ENCODE measurements around the gene CADM1.

Gene CADM1

DNA sequence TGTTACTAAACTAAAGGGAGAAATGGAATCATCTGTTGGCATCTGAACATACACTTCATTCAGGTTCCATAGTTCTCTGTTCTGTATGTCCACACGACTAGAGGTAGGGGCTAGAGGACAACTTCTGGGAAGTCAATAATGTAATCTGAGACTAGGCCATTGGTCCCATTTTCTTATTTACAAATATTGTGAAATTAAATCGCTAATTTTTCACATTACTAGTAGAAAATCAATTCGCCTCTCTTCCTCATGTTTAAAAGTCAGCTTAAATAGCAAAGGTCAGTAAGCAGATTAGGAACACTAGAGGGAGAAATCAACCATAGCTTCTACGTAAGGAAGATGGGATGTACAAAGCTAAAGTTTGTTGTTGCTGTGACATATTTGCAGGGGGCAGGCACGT lies 59.7 kb downstream of the CADM1 start:
- Histone ChIP-seq H3K9ac (ENCODE audit: low read length) (no peak overlapping the region), H3K9me3 (ENCODE audit: insufficient read depth, low read length) (peaks cover 18% of the 10 kb centered on the region), H2AFZ (ENCODE audit: low read depth, low read length) (no peak overlapping the region), H3K36me3 (replicated peaks; ENCODE audit: low read depth, low read length) (peaks cover 5% of the 10 kb centered on the region), H3K4me3 (ENCODE audit: low read length) (no peak overlapping the region), H3K79me2 (ENCODE audit: low read length) (no peaks in the 10 kb centered on the region), H3K4me2 (ENCODE audit: low read length) (no peak overlapping the region), H3K4me1 (ENCODE audit: low read length) (peaks cover under 1% of the 10 kb centered on the region; the same call in 1 of the 2 replicates), H3K27ac (ENCODE audit: low read length) (no peak overlapping the region), H4K20me1 (ENCODE audit: insufficient read depth, low read length) (no peaks in the 10 kb centered on the region), H3K27me3 (ENCODE audit: low read depth, low read length) (peaks cover 3% of the 10 kb centered on the region; the same call in 1 of the 2 replicates)
- TF ChIP-seq EZH2phosphoT487 (IDR thresholded peaks at IDR 0.05; ENCODE audit: low read depth), result no peak
- TF ChIP-seq, protein P1, sequence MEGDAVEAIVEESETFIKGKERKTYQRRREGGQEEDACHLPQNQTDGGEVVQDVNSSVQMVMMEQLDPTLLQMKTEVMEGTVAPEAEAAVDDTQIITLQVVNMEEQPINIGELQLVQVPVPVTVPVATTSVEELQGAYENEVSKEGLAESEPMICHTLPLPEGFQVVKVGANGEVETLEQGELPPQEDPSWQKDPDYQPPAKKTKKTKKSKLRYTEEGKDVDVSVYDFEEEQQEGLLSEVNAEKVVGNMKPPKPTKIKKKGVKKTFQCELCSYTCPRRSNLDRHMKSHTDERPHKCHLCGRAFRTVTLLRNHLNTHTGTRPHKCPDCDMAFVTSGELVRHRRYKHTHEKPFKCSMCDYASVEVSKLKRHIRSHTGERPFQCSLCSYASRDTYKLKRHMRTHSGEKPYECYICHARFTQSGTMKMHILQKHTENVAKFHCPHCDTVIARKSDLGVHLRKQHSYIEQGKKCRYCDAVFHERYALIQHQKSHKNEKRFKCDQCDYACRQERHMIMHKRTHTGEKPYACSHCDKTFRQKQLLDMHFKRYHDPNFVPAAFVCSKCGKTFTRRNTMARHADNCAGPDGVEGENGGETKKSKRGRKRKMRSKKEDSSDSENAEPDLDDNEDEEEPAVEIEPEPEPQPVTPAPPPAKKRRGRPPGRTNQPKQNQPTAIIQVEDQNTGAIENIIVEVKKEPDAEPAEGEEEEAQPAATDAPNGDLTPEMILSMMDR (IDR thresholded peaks at IDR 0.05; ENCODE audit: low read depth, low read length), result no peak

DNA sequence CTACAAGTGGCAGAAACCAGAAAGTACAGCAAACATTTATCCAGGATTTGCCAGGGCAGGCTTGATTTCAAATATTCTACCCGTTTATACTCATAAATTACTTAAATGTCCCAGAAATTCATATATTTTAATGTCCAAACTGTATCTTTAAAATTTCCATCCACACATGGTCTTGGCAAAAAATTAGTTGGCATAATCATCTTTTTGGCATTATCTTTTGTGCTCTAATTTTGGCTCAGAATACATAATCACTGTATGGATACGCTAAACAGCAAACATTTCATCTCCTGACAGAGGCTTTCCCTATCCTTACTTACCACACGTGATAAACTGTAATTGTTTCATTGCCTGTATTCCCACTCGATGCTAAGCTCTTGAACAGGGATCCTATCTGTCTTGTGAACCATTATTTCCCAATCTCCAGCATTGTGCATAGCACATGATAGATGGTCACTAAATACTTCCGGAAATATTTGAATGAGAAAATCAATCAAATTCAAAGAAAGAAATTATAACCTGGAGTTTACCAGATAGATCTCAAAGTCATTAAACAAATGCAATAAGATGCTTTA lies 64.2 kb downstream of the CADM1 start:
- peaks cover 4% of the 10 kb centered on the region; the same call in 1 of the 2 replicates for H3K27me3 ChIP-seq (ENCODE audit: low read depth, low read length)
- H3K4me1 ChIP-seq (ENCODE audit: low read length), result peaks cover 24% of the 10 kb centered on the region
- no peaks in the 10 kb centered on the region for H3K9me3 ChIP-seq (ENCODE audit: insufficient read depth, low read length)
- no peaks in the 10 kb centered on the region for H4K20me1 ChIP-seq (ENCODE audit: insufficient read depth, low read length)
- no peaks in the 10 kb centered on the region for H3K36me3 ChIP-seq (replicated peaks; ENCODE audit: low read depth, low read length)
- no peak overlapping the region for H3K4me3 ChIP-seq (ENCODE audit: low read length)
- H3K79me2 ChIP-seq (ENCODE audit: low read length), result no peaks in the 10 kb centered on the region
- no peak overlapping the region for H3K4me2 ChIP-seq (ENCODE audit: low read length)
- H2AFZ ChIP-seq (ENCODE audit: low read depth, low read length), result no peak overlapping the region
- H3K9ac ChIP-seq (ENCODE audit: low read length), result no peak overlapping the region
- no peak overlapping the region for H3K27ac ChIP-seq (ENCODE audit: low read length)
- no peak for TF ChIP-seq EZH2phosphoT487 (IDR thresholded peaks at IDR 0.05; ENCODE audit: low read depth)
- TF ChIP-seq, protein P1 (IDR thresholded peaks at IDR 0.05; ENCODE audit: low read depth, low read length), result no peak

GRCh38 chr11:115439385-115439784 lies 64.8 kb downstream of the CADM1 start:
- no peaks in the 10 kb centered on the region for H3K36me3 ChIP-seq (replicated peaks; ENCODE audit: low read depth, low read length)
- H3K27me3 ChIP-seq (ENCODE audit: low read depth, low read length), result peaks cover 4% of the 10 kb centered on the region; the same call in 1 of the 2 replicates
- no peak overlapping the region for H3K9ac ChIP-seq (ENCODE audit: low read length)
- TF ChIP-seq, protein P1 (IDR thresholded peaks at IDR 0.05; ENCODE audit: low read depth, low read length), result no peak
- no peak for TF ChIP-seq EZH2phosphoT487 (IDR thresholded peaks at IDR 0.05; ENCODE audit: low read depth)
- H3K27ac ChIP-seq (ENCODE audit: low read length), result no peak overlapping the region
- peak overlapping the region; percentile 20; the same call in 1 of the 2 replicates for H3K4me2 ChIP-seq (ENCODE audit: low read length)
- no peaks in the 10 kb centered on the region for H4K20me1 ChIP-seq (ENCODE audit: insufficient read depth, low read length)
- no peaks in the 10 kb centered on the region for H3K9me3 ChIP-seq (ENCODE audit: insufficient read depth, low read length)
- 0 out of 2 replicates have a peak overlapping the region, but pooled peaks have one; percentile 5 for H2AFZ ChIP-seq (ENCODE audit: low read depth, low read length)
- H3K79me2 ChIP-seq (ENCODE audit: low read length), result no peaks in the 10 kb centered on the region
- H3K4me1 ChIP-seq (ENCODE audit: low read length), result peaks cover 24% of the 10 kb centered on the region
- no peak overlapping the region for H3K4me3 ChIP-seq (ENCODE audit: low read length)

DNA sequence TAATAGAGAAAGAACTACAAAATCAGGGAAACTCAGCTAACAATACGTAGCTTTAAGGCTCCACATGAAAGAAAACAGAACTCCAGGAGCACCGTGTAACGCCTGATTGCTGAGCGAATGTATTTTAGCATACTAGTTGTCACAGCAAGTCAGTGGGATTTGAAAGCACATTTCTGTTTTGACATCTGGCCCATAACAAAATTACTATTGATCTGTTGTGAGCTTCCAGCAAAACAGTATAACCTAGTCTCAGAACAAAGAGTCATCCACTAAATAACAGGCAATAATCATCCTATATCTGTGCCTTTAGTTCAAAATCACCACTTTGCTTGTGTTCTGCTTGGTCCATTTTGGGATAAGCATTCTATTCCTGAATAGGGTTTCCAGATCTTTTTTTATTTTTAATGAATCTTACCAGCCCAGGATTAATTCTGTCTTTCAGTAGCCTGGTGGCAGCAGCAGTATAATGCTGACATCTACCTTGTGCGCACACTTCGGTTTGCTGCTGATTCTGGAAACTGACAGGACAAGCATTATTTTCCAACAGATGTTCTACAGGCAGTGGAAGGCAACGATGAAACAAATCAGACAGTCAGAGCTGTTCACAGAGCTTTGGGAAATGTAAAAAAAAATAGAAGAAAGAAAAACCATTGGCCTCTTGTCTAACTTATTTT lies 66.2 kb downstream of the CADM1 start:
- no peak overlapping the region for H3K9ac ChIP-seq (ENCODE audit: low read length)
- no peak overlapping the region; the same call in 1 of the 2 replicates for H2AFZ ChIP-seq (ENCODE audit: low read depth, low read length)
- no peaks in the 10 kb centered on the region for H4K20me1 ChIP-seq (ENCODE audit: insufficient read depth, low read length)
- no peaks in the 10 kb centered on the region for H3K79me2 ChIP-seq (ENCODE audit: low read length)
- no peaks in the 10 kb centered on the region for H3K9me3 ChIP-seq (ENCODE audit: insufficient read depth, low read length)
- peak overlapping the region; percentile 69 for H3K4me2 ChIP-seq (ENCODE audit: low read length)
- H3K27ac ChIP-seq (ENCODE audit: low read length), result no peak overlapping the region
- H3K27me3 ChIP-seq (ENCODE audit: low read depth, low read length), result peaks cover 4% of the 10 kb centered on the region; the same call in 1 of the 2 replicates
- TF ChIP-seq, protein P1 (IDR thresholded peaks at IDR 0.05; ENCODE audit: low read depth, low read length), result no peak
- TF ChIP-seq EZH2phosphoT487 (IDR thresholded peaks at IDR 0.05; ENCODE audit: low read depth), result no peak
- H3K4me3 ChIP-seq (ENCODE audit: low read length), result peak overlapping the region; percentile 3; the same call in 1 of the 2 replicates
- no peaks in the 10 kb centered on the region for H3K36me3 ChIP-seq (replicated peaks; ENCODE audit: low read depth, low read length)
- peaks cover 24% of the 10 kb centered on the region for H3K4me1 ChIP-seq (ENCODE audit: low read length)

Data from OCI-LY3 (cell line).